Dedifferentiated amniotic fluid mesenchymal stem cell (primary cell): Measurements from ENCODE around the gene IGFBP2.
A peak's percentile ranks its signal among the peaks of the same experiment; 100 is the strongest.

ENCODE experiments used
- DNase-seq: peaks from one replicate; pipeline ENCODE4 v3.0.0-alpha.2; 2016; ENCODE audit errors: extremely low spot score

The IGFBP2 gene

DNA sequence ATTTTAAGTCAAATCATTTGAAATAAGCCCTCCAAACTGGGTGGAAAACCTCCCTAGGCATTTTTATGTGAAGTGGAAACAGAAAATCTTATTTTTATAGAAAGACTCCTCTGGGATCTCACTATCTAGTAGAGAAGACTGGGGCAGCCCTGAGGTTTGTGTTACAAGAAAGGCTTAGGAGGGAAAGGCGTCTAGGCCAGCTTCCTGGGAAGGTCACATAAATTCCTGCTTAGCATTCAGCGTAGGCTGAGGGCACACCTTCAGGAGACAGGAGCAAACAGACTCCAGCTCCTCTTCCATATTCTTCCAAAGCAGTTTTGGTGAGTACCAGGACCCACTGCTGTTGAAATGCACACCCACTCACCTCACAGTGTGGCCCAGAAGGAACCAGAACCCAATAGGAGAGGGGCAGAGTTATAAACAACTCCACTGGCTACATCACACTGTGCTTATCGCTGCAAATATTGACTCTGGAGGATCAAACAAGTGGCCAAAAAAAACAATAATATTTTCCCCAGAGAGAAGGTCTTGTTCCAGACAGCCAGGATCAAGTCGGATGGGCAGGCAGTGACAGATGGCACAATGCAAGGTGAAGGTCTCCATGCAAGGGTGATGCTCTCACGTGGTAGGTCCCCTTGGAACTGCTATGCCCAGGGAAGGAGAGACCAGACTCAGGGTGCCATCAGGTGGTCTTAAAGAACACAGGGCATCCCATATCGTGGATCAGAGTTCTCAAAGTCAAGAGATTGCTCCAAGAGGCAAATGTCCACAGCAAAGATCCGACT lies 17.7 kb upstream of the IGFBP2 start:
- DNase-seq, result no peak

DNA sequence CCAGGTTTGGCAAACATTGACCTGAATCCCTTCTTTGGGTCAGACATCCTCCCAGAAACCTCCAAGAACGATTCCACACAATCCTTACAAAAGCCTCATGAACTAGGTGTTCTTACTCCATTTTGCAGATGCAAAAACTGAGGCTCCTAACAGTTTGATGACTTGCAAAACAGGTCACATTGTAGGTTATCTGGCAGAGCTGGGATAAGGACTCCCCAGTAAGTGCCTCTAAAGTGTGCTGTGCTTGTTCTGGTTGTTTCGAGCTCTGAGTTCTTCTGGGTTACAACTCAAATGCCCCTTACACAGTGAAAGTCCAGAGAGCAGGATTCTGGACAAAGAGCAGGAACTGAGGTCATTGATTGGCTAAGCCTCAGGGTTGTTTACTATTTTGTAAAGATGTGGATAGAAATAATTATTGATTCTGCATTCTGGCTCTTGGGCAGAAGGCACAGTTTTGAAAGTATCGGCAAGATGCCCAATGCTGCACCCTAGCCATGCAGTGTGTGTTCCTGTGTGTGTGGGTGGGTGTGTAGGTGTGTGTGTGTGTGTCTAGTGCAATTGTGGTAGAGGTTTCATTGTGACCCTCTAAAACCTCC lies 17.0 kb upstream of the IGFBP2 start:
- no peak for DNase-seq

DNA sequence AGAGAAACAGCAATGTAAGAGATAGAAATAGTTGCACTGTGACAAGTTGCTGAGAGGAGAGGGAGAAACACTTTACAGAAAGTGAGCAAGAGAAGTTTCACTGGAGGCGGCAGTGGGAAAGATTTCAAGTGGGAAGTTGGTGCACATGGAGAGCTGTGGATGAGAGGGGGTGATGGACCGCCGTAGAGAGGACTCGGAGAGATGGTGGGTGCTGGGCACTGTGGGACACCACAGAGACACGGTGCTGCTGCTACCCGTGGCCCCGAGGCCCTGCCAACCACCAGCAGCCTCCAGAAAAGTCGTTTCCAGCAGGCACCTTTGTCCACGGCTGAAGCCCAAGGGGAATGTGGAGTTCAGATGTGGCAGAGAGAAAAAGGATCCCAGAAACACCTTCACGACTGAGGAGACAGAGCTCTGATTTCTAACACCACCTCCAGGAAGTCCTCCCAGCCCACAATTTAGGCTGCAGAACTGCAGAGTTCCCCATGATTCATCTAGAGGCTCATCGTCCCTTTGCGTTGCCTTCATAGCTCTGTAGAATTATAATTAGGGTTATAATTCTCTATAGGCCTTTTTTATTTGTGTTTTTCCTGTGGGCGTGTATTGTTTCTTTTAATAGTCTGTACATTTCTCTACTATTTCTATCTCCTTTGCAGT lies 15.9 kb upstream of the IGFBP2 start:
- no peak for DNase-seq

DNA sequence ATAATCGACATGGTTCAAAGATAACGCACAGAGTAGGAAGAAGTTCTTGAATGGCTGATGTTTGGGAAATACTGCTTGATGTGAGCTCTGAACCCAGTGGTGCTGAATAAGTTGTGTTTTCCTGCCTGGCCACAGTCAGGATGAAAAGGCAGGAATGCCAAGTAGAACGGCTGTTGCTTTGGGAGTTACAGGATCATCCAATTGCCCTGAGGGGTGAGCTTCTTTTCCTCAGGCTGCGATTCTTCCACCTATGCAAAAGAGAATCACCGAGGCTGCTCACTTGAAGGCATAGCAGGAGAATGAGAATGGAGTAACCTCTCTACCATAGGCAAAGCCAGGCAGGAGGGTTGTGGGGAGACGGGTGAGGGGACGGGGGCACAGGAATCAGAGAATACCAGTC lies 14.4 kb upstream of the IGFBP2 start:
- DNase-seq, result no peak

DNA sequence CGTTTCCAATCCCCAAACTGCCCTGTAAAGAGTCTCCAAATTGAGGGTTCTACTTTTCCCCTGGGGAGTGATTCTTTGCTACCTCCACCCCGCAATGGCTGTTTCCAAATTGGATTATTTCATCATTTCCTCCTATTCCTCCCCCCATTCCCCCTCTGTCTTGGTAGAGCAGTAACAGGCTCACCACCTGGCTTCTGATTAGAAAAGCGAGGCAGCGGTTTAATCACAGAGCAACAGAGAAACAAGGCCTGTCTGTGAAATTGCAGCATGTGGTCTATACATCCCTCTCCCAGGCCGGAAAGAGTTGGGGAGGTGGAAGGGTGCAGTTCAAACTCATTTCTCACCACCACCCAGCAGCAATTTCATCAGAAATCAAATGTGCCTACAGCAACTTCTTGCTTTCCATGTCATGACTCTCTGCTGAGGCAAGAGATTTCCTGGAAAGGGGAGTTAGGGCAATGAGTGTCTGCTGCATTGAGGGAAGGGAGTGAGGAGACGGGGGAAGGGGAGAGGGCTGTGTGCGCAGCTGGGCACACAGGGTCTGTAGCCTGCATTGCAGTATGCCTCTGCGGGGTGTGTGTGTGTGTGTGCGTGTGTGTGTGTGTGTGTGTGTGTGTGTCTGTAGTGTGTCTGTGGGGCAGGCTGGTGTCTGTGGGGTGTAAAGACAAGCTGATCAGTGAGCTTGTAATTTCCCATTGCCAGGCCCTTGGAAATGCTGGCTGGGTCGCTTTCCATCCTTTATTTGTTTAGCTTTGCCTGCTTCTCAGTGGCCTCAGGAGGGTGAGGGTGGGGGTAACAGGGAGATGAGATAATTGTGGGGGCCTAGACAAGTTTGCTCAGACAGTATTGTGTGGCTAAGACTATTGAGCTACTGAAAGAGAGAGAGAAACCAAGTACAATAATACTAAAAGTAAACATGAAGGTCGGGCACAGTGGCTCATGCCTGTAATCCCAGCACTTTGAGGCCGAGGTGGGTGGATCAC lies 13.5 kb upstream of the IGFBP2 start:
- DNase-seq, result peak; percentile 30

DNA sequence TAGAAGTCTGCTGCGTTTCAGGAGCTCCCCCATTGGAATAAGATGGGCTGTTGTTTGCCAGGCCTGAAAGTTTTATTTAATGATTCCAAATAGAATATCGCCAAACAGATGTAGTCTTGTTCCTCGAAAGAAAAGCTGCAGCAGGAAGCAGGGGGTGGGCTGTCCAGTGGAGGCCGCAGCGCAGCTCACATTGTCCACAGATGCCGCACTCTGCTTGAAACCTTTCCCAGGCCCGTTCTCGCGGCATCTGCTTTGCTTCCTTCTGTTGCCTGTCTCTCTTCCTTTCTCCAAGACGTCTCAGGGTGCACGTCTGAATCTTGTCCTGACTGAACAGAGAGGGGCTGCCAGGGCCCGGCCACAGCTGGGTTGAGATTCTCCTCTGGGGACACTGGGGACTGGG lies 12.4 kb upstream of the IGFBP2 start:
- no peak for DNase-seq

DNA sequence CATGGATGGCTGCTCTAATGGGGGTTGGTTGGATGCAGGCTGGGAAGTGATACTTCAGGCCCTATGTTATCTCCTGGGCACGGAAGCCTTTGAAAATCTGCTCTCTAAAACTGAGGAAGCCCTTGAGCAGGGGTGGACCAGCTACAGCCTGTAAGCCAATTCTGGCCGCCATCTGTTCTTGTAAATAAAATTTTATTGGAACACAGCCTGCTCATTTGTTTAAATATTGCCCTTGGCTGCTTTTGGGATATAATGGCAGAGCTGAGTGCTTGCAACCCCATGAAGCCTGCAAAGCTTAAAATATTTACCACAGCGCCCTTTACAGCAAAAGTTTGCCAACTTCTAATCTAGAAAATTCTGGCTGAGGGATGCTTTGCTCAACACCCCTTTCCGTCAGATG lies 11.9 kb upstream of the IGFBP2 start:
- no peak for DNase-seq

DNA sequence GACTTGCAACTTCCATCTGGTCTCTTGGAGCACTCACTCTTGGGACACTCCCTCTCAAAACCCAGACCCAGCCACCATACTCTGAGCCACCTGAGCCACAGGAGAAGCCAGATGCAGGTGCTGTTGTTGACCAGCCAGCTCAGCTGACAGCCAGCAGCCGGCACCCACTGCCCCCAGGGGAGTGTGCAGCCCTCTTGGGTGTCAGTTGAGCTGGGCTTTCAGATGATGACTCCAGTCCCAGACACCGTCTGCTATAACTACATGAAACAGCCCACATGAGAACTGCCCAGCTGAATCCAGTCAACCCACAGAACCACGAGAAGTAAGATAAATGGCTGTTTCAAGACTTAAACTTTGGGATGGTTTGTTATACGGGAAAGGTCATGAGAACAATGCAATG lies 10.7 kb upstream of the IGFBP2 start:
- DNase-seq, result no peak

DNA sequence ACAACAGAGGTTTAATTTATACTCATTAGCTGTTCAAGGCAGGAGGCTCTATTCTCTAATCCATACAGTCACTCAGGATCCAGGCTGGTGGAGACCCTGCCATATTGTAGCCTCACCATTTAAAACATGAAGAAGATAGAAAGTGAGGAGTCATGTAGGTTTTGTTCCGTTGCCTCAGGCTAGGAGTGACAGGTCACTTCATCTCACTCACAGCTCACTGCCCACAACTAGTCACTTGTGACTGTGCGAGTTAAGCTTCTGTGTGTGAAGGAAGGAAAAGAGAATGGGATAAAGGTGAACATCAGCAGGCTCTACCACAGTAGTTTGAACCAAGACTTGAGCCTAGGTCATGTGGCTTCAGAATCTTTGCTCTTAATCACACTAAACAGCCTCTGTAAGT lies 9.0 kb upstream of the IGFBP2 start:
- DNase-seq, result no peak

DNA sequence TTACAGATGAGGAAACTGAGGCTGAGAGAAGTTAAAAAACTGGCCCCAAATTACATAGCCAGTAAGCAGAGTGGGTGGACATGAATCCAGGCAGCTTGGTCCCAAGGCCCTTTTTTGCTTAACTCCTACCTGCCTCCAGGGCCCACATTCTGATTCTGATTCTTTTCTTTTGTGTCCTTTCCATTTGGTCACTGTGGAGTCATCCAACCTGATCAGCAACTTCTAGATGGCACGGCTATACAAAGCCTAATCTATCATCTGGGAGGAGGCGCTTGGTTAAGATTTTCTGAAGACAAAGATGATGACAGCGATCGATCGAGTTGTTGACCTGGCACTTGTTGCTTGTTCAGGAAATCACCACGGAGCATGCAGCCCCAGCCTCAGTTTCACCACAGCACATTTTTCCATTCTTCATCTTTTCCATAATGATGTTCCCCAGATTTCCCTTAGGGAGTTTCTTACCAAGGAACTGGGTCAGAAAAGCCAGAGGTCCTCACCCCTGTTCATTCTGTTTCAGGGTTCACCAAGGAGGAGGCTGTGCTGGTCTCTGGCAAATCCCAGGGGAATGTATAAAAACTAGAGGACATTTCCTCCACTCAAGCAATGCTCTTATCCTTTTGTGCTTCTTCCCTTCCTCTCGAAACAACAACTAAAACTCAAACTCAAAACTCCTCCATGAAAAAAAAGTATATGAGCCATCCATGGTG lies 6.9 kb upstream of the IGFBP2 start:
- no peak for DNase-seq

DNA sequence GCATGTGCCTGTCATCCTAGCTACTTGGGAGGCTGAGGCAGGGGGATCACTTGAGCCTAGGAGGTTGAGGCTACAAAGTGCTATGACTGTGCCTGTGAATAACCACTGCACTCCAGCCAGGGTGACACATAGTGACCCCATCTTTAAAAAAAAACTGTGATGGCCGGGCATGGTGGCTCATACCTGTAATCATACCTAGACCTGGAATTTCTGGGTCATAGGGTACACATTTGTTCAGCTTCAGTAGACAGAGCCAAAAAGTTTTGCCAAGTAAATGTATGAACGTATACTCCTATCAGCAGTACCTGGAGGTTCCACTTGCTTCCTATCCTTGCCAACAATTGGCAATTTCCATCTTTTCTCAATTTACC lies 6.4 kb upstream of the IGFBP2 start:
- no peak for DNase-seq

DNA sequence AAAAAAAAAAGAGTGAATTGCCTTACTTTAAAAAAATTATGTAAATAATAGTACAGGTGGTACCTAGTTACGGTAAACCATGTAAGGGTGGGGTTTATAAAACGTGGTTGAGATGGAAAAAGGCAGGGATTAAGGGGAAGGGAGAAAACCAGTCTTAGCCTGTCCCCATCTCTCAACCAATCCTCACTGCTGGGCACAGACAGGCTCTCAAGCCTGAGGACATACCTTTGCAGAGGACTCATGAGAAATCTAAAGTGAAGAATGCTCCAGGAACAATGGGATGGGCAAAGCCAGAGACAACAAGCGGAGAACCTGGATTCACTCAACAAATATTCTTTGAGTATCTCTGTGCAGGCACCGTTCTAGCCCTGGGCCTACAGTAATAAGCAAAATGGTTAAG lies 3.4 kb upstream of the IGFBP2 start:
- DNase-seq, result no peak

DNA sequence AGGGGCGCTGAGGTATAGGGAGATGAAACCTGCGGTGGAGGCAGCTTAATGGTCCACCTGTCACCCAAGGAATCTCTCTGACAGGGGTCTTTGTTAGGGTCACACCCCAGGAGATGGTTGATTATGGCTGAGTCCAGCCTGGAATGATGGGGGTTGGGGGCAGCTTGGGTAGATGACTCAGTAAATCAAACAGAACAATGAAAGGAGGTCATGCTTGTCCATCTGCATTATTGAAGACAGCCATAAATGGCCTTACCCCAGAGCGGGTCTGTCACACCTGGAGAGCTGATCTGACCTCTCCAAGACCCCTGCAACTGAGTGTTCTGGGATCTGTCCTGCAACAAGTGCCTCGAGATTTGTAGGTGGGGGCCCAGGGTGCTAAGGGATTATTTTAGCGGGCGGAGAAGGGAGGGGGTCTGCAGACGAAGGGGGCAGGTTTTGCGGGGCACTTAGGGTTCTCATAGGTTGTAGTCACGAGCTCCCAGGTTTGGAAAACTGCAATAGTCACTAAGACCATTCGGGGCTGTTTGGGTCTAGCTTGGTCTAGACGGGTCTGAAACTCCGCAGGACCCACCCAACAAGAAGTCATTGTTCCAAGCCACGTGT lies 771 bp upstream of the IGFBP2 start:
- no peak for DNase-seq

DNA sequence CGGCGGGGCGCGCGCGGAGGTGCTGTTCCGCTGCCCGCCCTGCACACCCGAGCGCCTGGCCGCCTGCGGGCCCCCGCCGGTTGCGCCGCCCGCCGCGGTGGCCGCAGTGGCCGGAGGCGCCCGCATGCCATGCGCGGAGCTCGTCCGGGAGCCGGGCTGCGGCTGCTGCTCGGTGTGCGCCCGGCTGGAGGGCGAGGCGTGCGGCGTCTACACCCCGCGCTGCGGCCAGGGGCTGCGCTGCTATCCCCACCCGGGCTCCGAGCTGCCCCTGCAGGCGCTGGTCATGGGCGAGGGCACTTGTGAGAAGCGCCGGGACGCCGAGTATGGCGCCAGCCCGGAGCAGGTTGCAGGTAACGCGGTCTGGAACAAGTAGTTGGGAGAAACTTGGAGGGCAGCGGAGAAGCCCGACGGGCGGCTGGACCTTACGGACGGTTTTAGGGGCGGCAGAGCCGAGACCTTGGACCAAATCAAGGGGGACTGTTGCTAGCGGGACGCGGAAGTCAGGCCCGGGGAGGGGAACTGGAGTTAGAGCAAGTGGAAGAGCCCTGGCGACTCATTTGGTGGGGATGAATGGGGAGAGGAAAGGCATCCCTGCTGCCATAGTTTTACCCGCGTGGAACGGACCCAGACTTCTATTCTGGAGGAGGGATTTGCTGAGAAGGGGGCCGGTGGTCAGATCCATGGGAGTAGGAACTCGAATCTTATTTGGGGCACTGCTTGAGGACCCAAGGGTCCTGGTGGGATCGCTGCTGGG lies 573 bp downstream of the IGFBP2 start:
- no peak for DNase-seq

DNA sequence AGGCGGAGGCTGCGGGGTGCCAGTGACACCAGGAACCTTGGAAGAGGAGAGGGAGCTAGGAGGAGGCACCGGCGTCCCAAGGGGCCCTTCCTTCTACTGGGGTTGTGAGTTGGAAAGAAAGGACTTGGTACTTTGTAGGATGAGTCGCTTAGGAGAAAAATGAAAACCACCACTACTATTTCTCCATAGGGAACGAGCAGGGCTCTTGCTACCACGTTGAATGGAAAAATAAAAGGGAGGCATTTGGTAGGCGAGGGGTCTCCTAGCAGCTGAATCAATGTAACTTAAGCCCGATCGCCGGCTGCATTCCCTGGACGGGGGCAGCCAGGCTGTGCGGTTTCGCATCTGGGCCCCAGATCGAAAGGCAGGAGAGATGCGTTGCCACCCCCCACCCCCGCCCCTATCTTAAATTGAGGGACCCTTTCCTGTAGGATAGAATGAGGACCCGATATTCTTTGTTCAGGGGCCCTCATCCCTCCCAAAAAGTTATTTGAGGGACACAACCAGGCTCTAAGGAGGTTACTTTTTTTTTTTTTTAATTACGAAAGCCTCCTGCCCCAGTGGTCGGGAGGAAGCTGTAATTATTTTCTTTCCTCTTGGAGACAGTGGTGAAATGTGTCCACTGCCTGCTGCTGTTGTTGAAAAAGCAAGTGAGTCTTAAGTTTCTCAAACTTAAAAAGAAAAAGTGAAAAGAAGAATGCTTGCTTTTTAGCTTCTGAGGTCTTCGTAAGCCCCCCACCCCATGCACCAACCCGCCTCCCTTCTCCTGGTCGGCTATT lies 1.3 kb downstream of the IGFBP2 start:
- no peak for DNase-seq

DNA sequence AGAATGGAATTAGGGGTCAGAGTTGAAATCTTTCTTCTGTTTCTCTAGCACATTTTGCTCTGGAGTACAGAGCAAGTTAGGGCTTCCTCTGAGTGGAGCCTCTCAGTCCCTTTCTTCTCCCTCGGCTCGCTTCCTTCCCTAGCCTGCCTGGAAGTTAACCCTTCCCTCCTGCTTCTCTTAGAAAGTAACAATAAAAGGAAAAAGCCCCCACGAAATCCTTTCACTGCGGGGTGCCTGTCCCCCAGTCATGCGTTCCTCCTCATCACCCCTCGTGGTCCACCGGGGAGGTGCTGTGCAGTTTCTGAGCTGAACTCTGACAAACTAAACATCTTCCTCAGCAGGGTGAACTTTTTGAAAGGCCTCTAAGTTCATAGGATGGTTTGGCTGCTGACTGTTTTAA lies 2.0 kb downstream of the IGFBP2 start:
- DNase-seq, result no peak

DNA sequence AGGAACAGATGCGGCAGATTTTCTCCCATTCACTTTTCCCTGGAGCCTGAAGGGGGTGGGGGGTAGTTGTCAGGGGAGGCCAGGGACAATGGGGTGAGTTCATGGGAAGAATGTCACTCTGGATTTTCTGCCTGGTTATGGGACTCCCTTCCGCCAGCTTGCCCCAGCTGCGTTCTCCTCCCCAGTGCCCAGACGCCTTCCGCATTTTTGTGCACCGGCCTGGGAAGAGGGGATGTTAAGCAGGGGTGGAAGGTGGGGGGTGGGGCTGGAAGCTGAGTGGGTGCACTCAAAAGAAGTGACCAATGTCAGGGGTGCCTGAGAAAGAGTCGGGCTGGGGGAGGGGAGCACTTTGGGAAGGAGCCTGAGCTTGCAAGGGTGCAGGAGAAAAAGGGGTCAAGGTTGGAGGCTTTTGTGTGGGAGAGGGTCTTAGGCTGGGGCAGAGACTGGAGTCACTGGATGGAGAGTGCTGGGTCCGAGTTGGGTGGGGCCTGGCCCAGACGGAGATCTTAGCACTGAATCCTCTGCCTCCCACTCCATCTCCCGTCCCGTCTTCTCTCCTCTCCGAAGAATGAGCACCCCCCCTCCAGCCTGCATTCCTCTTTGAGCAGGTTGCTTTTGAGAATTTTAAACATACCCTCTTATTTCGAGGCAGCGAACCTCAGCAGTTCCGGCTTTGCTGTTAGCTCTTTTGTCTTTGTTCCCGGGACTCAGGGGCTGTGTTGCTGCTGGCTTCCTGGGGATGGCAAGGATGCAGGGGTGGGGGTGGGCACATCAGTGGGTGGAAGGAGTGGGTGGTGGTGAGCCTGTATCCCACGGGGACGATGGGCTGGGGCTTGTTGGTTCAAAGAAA lies 2.7 kb downstream of the IGFBP2 start:
- no peak for DNase-seq
